Anterior cingulate cortex (tissue), 58 donors: ENCODE measurements around the gene PITPNC1.
"Not testable (repeated sequence)": the region's sequence is repeated elsewhere in the genome, so short reads cannot be mapped to it uniquely, and the experiment has no call there.

Experiments used
- DNase-seq, 58 donors: peaks; one replicate each; lab custom pipeline; 2025; lab: John Stamatoyannopoulos, UW

The PITPNC1 gene

GRCh38 chr17:67452681-67453554 is 75.8 kb downstream of the PITPNC1 start:
- no peak for DNase-seq

- DNase-seq: no peak
Measured at GRCh38 chr17:67456103-67456502, 79.0 kb downstream of the PITPNC1 start.

DNA sequence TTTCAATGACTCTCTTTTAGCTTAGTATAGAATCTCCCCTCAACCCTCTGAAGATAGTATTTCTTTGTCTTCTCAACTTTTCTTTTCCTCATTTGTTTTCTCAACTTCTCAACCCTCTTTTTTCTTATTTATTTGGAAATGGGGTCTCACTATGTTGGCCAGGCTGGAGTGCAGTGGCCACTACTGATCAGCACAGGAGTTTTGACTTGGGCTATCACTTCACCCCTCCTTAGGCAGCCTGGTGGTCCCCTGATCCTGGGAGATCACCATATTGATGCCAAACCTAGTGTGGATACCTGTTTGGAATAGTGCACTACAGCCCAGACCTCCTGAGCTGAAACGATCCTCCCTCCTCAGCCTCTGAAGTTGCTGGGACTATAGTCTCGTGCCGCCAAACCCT is 79.8 kb downstream of the PITPNC1 start:
- DNase-seq: no peak

- no peak for DNase-seq
Measured at GRCh38 chr17:67458203-67458602, 81.1 kb downstream of the PITPNC1 start.

DNA sequence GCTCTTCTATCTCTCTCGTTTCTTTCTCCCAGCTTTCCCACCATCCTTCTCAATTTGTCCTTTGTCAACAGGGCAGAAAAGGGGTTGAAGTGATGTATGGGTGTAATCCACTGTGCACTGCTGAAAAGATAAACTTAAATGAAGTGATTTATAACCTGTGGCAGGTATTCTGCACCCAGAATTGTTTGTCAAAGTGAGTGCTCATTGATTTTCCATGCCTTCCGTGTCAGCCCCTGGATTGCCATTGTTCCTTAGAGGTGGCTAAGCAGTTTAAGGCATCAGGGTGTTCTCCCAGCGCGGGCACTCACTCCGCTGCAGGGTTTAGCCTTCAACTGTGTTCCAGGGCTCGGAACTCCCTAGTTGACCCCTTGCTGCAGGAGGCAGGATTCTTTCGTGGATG is 82.9 kb downstream of the PITPNC1 start:
- DNase-seq: peak in 7 of 58 donors; percentile 7 to 37 (median 26)

DNA sequence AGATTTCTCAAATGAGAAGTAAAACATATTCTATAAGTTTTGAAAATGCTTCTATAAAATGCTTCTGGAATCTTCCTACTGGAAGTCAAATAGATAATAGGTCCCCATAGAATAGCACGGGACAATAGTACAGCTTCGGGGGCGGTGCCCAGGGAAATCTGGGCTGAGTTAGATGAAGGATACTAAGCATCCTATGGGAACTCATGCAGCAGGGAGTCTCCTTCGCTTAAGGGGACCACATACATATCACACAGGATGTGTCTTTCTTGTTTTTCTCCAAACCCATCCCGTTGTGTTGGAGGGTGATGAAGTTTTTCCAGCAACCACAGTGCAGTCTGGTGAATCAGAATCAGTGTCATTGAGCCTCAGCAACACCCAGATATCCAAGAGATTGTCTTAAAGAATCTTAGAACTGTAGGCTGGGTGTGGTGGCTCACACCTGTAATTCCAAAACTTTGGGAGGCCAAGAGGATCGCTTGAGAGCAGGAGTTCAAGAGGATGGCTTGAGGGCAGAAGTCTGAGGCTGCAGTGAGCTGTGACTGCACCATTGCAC is 84.2 kb downstream of the PITPNC1 start:
- DNase-seq: no peak

- no peak for DNase-seq
Measured at GRCh38 chr17:67461876-67462275, 84.8 kb downstream of the PITPNC1 start.

GRCh38 chr17:67466251-67466796 is 89.2 kb downstream of the PITPNC1 start:
- no peak for DNase-seq

GRCh38 chr17:67467500-67468455 is 90.7 kb downstream of the PITPNC1 start:
- peak in 2 of 58 donors; percentile 7 to 20 for DNase-seq

DNA sequence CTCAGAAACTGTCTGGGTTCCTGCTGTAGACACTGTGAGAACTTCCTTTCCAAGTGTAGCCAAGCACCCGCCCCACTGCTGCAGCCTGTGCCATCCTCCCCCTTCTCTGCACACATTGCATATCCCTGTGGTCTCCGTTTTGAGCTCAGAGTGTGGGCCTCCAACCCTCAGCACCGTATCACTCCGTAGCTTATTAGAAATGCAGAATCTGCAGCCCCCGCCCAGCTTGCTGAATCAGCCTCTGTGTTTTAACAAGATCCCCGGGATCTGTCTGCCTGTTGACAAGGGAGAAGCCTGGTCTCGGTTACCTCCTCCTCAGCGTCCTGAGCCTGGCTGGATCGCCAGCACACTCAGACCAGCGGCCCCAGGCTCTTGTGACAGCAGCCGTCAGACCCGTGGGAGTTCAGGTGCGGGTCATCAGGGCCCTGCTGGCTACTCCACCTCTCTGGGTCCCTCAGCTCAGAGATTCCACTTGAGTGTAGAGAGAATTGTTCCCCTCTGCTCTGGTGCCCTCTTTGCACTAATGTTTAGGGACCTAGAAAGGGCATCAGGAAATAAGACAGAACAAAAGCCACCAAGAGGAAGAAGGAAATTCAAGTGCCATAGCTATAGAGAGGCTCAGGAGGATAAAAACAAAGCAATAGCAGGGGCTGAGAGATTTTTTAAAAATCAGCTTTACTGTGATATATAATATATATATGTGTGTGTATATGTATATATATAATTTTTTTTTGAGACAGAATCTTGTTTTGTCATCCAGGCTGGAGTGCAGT is 92.3 kb downstream of the PITPNC1 start:
- peak in 11 of 58 donors; percentile 10 to 54 (median 26) for DNase-seq

- no peak for DNase-seq
Measured at GRCh38 chr17:67470163-67470562, 93.1 kb downstream of the PITPNC1 start.

DNA sequence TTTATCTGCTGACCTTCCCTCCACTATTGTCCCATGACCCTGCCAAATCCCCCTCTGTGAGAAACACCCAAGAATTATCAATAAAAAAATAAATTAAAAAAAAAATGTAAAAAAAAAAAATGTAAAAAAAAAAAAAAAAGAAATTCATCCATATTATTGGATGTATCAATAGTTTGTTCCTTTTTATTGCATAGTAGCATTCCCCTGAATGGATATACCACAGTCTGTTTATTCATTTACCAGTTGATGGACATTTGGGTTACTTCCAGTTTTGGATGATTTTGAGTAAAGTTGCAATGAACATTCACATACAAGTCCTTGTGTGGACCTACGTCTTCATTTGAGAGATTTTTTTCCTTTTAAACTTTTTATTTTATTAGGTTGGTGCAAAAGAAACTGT is 94.0 kb downstream of the PITPNC1 start:
- no peak for DNase-seq

- not testable (repeated sequence) for DNase-seq
Measured at GRCh38 chr17:67472606-67473005, 95.5 kb downstream of the PITPNC1 start.

DNA sequence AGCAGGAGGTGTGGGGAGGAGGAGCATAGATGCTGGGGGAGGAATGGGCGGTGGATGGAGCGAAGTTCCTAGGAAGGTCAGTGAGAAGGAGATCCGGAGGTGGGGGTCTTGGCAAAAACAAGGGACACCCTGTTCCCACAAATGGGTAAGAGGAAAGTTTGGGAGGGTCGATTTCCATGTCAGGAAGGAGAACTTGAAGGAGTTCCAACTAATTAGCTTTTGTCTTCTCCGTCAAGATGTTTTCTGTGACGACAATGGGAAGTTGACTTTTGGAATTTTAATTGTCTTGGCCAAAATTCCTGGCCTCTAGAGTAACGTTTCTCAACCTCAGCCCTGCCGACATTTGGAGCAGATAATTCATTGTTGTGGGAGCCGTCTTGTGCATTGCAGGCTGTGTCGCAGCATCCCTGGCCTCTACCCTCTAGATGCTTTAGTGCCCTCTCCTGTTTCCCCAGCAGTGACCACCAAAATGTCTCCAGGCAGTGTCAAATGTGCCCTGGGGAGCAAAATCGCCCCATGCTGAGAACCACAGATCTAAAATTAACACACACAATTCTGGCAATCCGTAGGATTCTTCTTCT is 97.1 kb downstream of the PITPNC1 start:
- DNase-seq: no peak

- DNase-seq: peak in 57 of 58 donors; percentile 12 to 87 (median 67)
Measured at GRCh38 chr17:67475161-67475937, 98.3 kb downstream of the PITPNC1 start.

DNA sequence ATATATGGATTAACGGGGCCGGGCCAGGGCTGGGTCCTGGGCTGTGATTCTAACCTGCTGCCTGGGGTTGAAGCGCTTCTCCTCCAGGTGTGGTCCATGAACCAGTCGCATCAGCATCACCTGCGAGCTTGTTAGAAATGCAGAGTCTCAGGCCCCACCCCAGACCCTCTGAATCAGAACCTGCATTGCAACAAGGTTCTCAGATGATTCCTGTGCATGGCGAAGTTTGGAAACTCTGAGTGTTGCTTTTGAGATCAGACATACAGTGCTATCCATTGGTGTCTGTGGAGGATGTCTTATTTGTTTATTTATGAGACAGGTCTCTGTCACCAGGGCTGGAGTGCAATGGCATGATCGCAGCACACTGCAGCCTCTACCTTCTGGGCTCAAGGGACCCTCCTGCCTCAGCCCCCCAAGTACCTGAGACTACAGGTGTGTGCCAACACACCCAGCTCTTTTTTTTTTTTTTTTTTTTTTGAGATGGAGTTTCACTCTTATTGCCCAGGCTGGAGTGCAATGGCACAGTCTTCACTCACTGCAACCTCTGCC is 99.8 kb downstream of the PITPNC1 start:
- DNase-seq: no peak

DNA sequence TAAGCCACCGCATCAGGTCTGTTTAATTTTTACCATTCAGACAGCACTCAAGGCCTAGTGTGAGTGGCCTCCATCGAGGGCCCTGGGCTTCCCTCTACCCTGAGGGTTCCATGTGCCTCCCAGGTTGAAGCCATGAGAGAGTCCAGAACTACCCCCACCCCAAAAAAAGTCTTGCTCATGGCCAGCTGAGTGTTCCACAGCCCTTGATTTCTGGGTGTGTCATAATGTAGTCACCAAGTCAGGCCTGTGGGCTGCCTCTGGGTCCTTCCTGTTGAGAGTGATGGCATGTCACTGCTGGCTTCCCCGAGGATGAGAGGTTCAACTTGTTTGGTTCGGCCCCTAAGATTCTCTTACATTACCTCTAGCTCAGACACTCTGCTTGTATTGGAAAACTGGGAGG is 100.6 kb downstream of the PITPNC1 start:
- no peak for DNase-seq

- peak in 38 of 58 donors; percentile 17 to 94 (median 61) for DNase-seq
Measured at GRCh38 chr17:67478401-67479041, 101.4 kb downstream of the PITPNC1 start.
